Neural cell (in vitro differentiated cells): ENCODE data around the gene WWC1.

Source experiments
- EP300 ChIP-seq: fragments of 450-650 bp; conservative IDR thresholded peaks from 2 replicates; pipeline ENCODE4 v1.6.1; 2014; ENCODE audit warnings: antibody characterized with exemption, mild to moderate bottlenecking, moderate library complexity; ENCODE audit not compliant: poor library complexity, severe bottlenecking
- EZH2 ChIP-seq: fragments of 200-600, 300-800 bp; shearing (Covaris generic), sonication (generic); IDR thresholded peaks from 2 replicates; pipeline ENCODE4 v1.6.1; 2014; ENCODE audit warnings: antibody characterized with exemption, low read length, borderline replicate concordance, mild to moderate bottlenecking; ENCODE audit not compliant: insufficient read depth, poor library complexity, severe bottlenecking
- MXI1 ChIP-seq: fragments of 450-650 bp; conservative IDR thresholded peaks from 2 replicates; pipeline ENCODE4 v1.6.1; 2014; ENCODE audit warnings: antibody characterized with exemption, mild to moderate bottlenecking; ENCODE audit not compliant: poor library complexity, severe bottlenecking
- POLR2AphosphoS5 ChIP-seq: IDR thresholded peaks from 2 replicates; pipeline ENCODE4 v1.6.1; 2012
- RAD21 ChIP-seq: fragments of 450-650 bp; conservative IDR thresholded peaks from 2 replicates; pipeline ENCODE4 v1.6.1; 2014; ENCODE audit warnings: antibody characterized with exemption, mild to moderate bottlenecking, moderate library complexity
- REST ChIP-seq: IDR thresholded peaks from 2 replicates; pipeline ENCODE4 v1.6.1; 2012; ENCODE audit warnings: borderline replicate concordance
- TF ChIP-seq, protein P1 (sequence below): fragments of 450-650 bp; IDR thresholded peaks from 2 replicates; pipeline ENCODE4 v1.5.1; 2014; ENCODE audit warnings: antibody characterized with exemption, mild to moderate bottlenecking, moderate library complexity; ENCODE audit not compliant: poor library complexity, severe bottlenecking

- TF ChIP-seq EZH2 = no peak
- TF ChIP-seq EP300 = no peak
- TF ChIP-seq, protein P1, sequence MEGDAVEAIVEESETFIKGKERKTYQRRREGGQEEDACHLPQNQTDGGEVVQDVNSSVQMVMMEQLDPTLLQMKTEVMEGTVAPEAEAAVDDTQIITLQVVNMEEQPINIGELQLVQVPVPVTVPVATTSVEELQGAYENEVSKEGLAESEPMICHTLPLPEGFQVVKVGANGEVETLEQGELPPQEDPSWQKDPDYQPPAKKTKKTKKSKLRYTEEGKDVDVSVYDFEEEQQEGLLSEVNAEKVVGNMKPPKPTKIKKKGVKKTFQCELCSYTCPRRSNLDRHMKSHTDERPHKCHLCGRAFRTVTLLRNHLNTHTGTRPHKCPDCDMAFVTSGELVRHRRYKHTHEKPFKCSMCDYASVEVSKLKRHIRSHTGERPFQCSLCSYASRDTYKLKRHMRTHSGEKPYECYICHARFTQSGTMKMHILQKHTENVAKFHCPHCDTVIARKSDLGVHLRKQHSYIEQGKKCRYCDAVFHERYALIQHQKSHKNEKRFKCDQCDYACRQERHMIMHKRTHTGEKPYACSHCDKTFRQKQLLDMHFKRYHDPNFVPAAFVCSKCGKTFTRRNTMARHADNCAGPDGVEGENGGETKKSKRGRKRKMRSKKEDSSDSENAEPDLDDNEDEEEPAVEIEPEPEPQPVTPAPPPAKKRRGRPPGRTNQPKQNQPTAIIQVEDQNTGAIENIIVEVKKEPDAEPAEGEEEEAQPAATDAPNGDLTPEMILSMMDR = no peak
- TF ChIP-seq REST = no peak
- no peak for TF ChIP-seq MXI1
- no peak for TF ChIP-seq POLR2AphosphoS5
- TF ChIP-seq RAD21 = no peak
These were observed 189.9 kb downstream of the WWC1 start for GRCh38 chr5:168481330-168481788.
